Duodenal mucosa (tissue), 2 donors: ENCODE data around the gene LOXHD1.

Experiments used
- H3K27ac ChIP-seq: one replicate; pipeline ENCODE4 v1.7.0; 2013; ENCODE audit warnings: low read depth, low read length
- H3K27me3 ChIP-seq, 2 donors: one replicate each; pipeline ENCODE4 v1.7.0; 2013; ENCODE audit warnings: low read length in 2 of 2, control low read depth in 1 of 2; ENCODE audit not compliant: insufficient read depth in 2 of 2, control insufficient read depth in 1 of 2
- H3K36me3 ChIP-seq, 2 donors: one replicate each; pipeline ENCODE4 v1.7.0; 2013; ENCODE audit warnings: low read length in 2 of 2, control low read depth in 1 of 2; ENCODE audit not compliant: insufficient read depth in 2 of 2, control insufficient read depth in 1 of 2
- H3K4me1 ChIP-seq, 2 donors: one replicate each; pipeline ENCODE4 v1.7.0; 2013; ENCODE audit warnings: low read length in 2 of 2, control low read depth in 1 of 2; ENCODE audit not compliant: insufficient read depth in 2 of 2, control insufficient read depth in 1 of 2
- H3K4me3 ChIP-seq, 2 donors: one replicate each; pipeline ENCODE4 v1.7.0; 2013; ENCODE audit warnings: low read length in 2 of 2, low read depth in 1 of 2
- H3K9ac ChIP-seq, 2 donors: one replicate each; pipeline ENCODE4 v1.7.0; 2013; ENCODE audit warnings: low read length in 2 of 2, low read depth in 1 of 2
- H3K9me3 ChIP-seq, 2 donors: one replicate each; pipeline ENCODE4 v1.7.0; 2013; ENCODE audit warnings: low read length in 2 of 2, control low read depth in 1 of 2; ENCODE audit not compliant: control insufficient read depth in 1 of 2

LOXHD1 gene

GRCh38 chr18:46427216-46427995 lies 229.6 kb downstream of the LOXHD1 start:
- no peak overlapping the region for H3K4me3 ChIP-seq
- H3K36me3 ChIP-seq: no peaks in the 10 kb centered on the region
- H3K27ac ChIP-seq: no peak overlapping the region
- no peaks in the 10 kb centered on the region for H3K27me3 ChIP-seq
- no peaks in the 10 kb centered on the region for H3K9me3 ChIP-seq
- H3K9ac ChIP-seq: no peak overlapping the region
- peaks cover 0 to 5% of the 10 kb centered on the region in 2 donors for H3K4me1 ChIP-seq
